Glomerular visceral epithelial cell (primary cell): ENCODE results near the gene SOX5.

Experiments
- DNase-seq: peaks from one replicate; pipeline ENCODE4 v3.0.0-alpha.2; 2016; ENCODE audit errors: extremely low spot score

Gene SOX5

GRCh38 chr12:23611320-23611719 lies 338.1 kb downstream of the SOX5 start:
- no peak for DNase-seq

GRCh38 chr12:23600919-23601318 lies 348.6 kb downstream of the SOX5 start:
- no peak for DNase-seq

- no peak for DNase-seq
Observed at GRCh38 chr12:23596568-23596967, 352.9 kb downstream of the SOX5 start.

- no peak for DNase-seq
Observed at GRCh38 chr12:23587833-23588559, 361.5 kb downstream of the SOX5 start.

GRCh38 chr12:23585782-23586163 lies 363.7 kb downstream of the SOX5 start:
- DNase-seq, result no peak

- no peak for DNase-seq
Observed at GRCh38 chr12:23585156-23585781, 364.2 kb downstream of the SOX5 start.

- no peak for DNase-seq
Observed at GRCh38 chr12:23581913-23582312, 367.6 kb downstream of the SOX5 start.

- no peak for DNase-seq
Observed at GRCh38 chr12:23579257-23579656, 370.2 kb downstream of the SOX5 start.

- no peak for DNase-seq
Observed at GRCh38 chr12:23576372-23576771, 373.1 kb downstream of the SOX5 start.

GRCh38 chr12:23569356-23569755 lies 380.1 kb downstream of the SOX5 start:
- DNase-seq, result no peak

- DNase-seq, result no peak
Observed at GRCh38 chr12:23566133-23566532, 383.3 kb downstream of the SOX5 start.

- DNase-seq, result no peak
Observed at GRCh38 chr12:23564451-23565152, 384.9 kb downstream of the SOX5 start.

- no peak for DNase-seq
Observed at GRCh38 chr12:23561364-23562345, 387.8 kb downstream of the SOX5 start.

GRCh38 chr12:23560611-23561010 lies 388.9 kb downstream of the SOX5 start:
- DNase-seq, result no peak

- DNase-seq, result no peak
Observed at GRCh38 chr12:23559268-23559753, 390.2 kb downstream of the SOX5 start.

GRCh38 chr12:23556661-23557060 lies 392.8 kb downstream of the SOX5 start:
- no peak for DNase-seq

GRCh38 chr12:23555825-23556207 lies 393.7 kb downstream of the SOX5 start:
- DNase-seq, result no peak

GRCh38 chr12:23555180-23555824 lies 394.2 kb downstream of the SOX5 start:
- DNase-seq, result no peak

GRCh38 chr12:23552417-23552816 lies 397.1 kb downstream of the SOX5 start:
- no peak for DNase-seq

GRCh38 chr12:23550753-23551152 lies 398.7 kb downstream of the SOX5 start:
- DNase-seq, result no peak

- DNase-seq, result no peak
Observed at GRCh38 chr12:23548742-23549141, 400.7 kb downstream of the SOX5 start.
